Right ventricle myocardium superior (tissue), 1 donor: ENCODE measurements around the gene CCBE1. TPM values are rescaled to one million over a fixed set of nuclear protein-coding genes. Genes with fewer than 3 reads are reported as not detected.
A peak's percentile ranks its signal among the peaks of the same experiment; 100 is the strongest.

Source experiments
- ATAC-seq: fragments of 200-7000 bp; cut with Tn5 transposase; one replicate; pipeline ENCODE4 v1.9.1; 2020; ENCODE audit warnings: mild to moderate bottlenecking; ENCODE audit not compliant: poor library complexity
- DNase-seq: peaks from one replicate; pipeline ENCODE4 v3.0.0-alpha.2; 2020
- intact Hi-C: fragments of 100-400 bp; cut with DNase I; formaldehyde crosslinking; loops from one replicate; pipeline ENCODE4 v1.11.2; 2022
- total RNA-seq: library from RNA; stranded (reverse); fragmentation: NEBNext Ultra II Directional; extraction: Animal tissue kit (Norgen Biotek cat#: 25700); gene quantifications from one replicate; pipeline ENCODE4 v1.2.1, GENCODE V29; 2021
- donor health status: DM: no; HTN: yes; CAD: no; lungs with severe emphysema.

Gene CCBE1
- total RNA-seq, 1 donor from 2014 or later, result 3.9 TPM

DNA sequence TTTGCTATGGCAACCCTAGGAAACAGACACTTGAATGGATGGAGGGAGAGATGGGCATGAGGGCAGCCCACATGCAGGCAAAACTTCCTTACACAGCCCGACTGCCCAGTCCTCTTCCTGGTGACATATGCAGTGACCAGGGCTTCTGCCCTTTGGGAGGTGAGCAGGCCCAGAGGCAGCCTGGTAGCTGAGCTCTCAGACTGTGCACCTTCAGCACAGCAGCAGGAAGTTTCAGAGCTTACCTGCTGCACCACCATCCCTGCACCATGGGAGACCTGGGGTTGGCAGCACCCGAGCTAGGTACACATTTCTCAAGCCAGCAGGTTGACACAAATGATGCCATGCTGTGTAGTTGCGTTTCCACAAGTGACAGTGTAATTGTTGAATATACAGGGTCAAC, 240.6 kb downstream of the CCBE1 start:
- no peak for ATAC-seq
- intact Hi-C loops, result loop anchor here (5.0 kb wide), 1 partner anchor 366 kb away; no protein-coding TSS in a partner anchor
- no peak for DNase-seq

DNA sequence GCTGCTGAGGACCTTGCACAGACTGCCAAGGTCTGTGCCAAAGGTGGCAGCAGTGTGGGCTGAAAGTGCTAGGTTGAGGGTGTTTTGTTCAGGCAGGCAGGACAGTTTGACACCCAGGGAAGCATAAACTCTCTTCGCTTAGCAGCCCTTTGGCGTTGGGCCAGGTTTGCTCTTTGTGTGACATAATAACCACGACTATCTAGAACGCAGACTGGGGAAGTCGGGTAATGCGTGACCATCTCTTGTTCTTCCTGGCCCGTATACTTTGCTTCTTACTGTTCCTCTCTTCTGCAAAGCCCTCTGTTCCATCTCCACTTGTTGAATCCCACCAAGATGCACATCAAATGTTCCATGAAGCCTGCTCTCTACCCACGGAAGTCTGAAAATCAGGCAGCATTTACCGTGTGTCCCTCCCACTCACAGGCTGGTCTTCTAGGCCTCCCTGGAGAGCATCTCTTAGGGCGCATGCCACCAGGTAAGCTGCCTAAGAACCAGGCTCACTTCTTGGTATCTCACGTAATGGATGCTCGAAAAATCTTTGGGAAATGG, 241.4 kb downstream of the CCBE1 start:
- intact Hi-C loops, result loop anchor here (5.0 kb wide), 1 partner anchor 366 kb away; no protein-coding TSS in a partner anchor
- DNase-seq (peak; percentile 49), ATAC-seq (peak; percentile 30)

DNA sequence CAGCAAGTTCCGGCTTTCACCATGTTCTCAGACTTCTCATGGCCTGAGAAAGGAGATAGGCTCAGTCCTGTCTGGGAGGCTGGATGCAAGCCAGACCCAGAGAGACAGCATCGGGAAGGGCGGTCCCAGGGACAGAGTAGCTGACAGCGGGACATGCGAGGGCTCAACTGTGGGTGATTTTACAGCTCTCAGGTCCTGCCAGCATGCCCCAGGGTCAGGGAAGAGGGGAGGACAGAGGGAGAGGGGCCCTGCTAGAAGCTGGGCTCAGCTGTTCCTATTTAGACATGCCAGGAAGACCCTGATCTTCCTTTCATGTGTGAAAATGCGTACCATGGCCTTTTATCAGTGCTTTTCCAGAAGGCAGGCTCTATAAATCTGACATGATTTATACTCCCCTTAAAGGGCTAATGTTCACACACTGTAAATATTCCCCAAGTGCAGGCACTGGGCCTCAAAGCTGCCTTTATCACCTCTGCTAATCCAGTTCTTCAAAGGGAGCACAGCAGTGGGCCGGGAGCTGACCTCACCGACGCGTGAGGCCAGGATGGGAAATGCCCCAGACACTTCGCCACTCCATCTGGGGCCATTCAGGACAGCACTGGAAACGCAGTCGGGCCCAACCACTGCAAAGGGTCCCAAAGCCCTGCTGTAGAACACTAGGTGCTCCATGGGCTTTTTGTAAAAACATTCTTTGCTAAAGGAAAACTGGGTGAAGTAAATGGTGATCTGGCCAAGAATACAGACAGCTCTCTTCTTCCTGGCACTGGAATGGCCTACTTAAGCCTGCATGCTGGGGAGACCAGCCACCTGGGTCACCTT, 242.1 kb downstream of the CCBE1 start:
- DNase-seq (peak; percentile 61), ATAC-seq (peak; percentile 86)
- intact Hi-C loops, result loop anchor here (5.0 kb wide), 1 partner anchor 367 kb away; no protein-coding TSS in a partner anchor

DNA sequence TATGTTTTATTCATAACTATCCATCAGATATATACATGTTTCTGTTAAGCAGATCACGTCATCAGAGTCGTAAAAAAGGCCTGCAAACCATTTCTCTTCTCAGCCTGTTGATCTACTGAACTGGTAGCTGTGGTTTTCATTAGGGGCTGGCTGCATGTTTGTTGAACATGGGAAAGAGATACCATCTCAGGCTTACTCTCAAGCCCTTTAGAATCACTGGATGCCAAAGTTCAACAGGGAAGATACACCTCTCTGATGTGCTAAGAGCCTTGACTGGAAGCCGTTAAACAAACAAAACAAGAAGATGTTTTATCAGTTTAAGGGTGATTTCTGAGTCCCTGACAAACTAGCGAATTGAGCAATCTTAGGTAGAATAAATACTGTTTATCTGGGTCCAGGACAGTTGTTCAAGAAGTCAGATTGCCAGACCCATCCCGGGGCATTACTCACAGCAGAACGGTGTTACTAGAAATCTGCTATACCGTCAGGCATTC, 243.7 kb downstream of the CCBE1 start:
- ATAC-seq (no peak), DNase-seq (no peak)
- intact Hi-C loops, result no loop called here

DNA sequence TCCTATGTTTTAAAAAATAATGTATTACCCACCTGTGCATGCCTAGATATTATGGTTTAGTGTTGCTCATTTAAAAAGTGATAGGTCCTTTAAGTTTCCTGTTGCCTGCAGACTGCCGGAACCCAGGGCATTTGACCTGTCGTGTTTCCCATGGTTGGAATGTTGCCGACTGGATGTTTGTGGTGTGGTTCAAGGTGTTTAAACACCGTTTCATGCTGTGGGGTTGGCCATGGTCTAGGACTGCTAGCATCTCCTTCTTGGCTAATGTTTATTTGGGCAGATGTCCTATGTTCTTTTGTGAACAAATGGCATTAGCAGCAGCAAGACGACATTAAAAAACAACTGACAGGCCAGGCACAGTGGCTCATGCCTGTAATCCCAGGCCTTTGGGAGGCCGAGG, 245.3 kb downstream of the CCBE1 start:
- ATAC-seq (no peak), DNase-seq (no peak)
- intact Hi-C loops, result no loop called here

DNA sequence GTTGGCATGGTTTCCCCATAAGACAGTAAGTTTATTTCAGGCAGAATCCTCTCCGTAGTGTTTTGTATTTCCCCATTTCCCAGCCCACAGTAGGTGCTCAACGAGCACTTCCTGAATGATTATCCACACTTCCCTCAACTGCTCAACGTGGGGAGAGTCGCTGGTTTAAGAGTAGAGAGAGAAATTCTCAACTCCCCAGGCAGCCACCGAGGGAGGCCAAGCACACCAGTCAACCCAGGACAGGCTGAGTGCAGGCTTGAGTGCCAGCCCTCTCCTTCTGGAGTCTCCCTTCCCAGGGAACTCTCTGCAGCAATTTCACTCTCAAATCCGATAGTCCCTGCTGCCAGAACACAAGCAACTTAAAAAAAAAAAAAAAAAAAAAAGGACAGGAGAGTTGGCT, 246.2 kb downstream of the CCBE1 start:
- intact Hi-C loops, result no loop called here
- ATAC-seq (no peak), DNase-seq (no peak)

DNA sequence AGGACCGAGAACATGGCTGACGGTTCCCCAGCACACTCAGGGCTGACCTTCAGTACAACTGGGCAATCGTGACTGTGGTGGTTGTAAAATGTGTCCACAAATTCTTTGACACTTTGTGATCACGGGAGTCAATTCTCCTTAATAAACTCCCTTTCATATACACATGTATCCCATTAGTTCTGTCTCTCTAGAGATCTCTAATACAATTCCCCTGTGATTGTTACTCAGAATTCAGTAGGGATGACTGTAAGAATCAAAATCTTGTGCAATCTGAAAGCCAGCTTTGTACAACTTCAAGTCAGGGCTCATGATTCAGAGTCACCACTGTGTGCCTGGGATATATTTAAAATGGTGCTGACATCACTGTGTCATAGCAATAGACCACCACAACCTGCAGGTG, 248.7 kb downstream of the CCBE1 start:
- intact Hi-C loops, result no loop called here
- ATAC-seq (no peak), DNase-seq (no peak)

DNA sequence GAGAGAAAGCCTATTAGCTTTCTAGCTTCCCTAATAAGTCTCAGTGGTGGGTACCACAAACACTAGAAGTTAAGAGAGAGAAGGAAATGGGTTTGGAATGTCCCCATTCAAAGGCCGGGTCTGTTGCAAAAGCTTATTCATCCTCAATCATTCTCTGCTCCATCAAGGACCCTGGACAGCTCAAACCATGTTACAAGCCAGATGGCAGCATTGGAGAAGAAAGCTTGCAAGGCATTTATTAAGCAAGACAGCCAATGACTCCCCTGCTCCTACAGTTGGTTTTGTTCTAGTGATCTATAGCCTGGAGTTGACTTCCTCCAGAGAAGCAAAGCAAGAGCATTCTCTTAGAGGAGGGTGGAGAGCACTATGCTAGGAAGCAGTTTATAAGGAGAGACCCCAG, 251.2 kb downstream of the CCBE1 start:
- no peak for DNase-seq
- intact Hi-C loops, result no loop called here
- no peak for ATAC-seq

DNA sequence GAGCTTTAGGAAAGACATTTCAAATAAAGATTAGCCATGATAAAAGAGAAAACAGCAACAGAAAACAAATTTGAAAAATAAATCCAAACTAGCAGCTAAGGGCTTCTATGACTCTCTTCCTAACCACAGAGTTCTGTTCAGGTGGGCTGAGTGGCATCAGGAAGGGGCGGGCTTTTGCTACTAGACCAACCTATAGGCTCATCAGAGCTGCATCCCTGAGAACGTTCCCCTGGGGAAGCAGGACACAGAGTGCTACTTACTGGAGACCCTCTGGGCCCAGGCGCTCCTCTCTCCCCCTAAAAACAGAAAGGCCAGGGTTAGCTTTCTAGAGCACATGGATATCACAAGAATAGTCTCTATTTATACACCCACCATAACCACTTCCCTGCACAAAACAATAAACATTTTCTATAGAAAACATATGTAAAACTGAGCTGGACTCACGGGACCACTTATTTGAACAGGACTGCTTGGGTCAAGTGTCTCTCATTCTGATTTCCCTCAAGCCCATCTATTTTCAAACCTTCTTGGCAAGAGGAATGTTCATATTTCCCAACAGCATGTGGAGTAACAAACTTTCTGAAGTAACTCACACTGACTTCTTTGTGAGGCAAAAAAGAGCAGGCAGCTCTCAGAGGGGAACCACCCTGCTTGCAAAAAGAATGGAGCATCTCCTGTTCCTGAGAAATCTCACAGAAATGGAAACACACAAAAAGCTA, 259.2 kb downstream of the CCBE1 start:
- intact Hi-C loops, result no loop called here
- DNase-seq (no peak), ATAC-seq (no peak)

DNA sequence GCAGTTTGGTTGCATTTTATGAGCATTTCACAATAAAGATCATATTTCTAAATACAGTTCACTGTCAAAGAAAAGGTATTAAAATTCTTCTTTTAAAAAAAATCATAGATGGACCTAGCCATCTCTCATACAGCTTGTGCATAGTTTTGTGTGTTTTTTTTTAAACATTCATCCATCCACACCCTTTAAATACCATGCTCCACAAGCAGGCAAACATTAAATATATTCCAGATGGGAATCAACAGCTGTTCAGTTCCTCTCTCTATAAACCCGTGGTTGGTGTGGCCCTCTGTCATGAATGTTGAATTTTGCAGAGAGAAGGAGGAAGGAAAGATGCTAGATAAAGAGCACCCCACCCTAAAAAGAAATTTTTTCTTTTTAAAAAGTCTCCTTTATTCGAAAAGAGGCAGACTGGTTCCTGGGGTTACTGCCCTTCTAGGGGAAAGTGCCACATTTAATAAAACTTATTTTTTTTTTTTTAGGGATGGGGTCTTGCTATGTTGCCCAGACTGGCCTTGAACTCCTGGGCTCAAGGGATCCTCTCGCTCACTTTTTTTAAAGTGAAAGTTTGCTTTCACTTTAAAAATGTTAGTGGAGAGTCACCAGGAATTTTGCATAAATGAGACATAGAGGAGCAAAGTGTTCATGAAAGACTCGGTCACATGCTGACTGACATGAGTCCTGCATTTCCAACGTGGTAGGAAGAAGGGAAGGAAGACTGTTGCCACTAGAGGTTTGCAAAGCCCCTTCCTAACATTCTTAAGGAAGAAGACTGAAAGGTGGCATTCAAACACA, 264.2 kb downstream of the CCBE1 start:
- DNase-seq, result no peak
- intact Hi-C loops, result no loop called here
- no peak for ATAC-seq

DNA sequence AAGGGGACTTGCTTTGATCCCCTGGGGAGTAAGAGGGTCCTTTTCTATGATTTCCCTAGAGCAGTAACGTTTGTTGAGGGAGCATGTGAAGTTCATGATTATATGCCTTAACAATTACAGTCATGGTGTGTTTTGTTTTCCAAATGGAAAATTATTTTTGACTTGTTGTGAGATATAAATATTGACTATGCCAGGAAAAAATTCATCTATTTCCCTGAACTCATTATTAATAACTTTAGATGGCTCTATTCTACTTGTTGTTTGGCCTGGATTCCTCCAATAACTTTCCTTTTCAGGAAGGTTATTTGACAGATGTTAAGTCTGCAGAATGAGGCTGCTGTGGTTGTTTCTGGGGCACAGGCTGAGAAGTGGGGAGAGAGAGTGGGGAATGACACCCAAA, 266.1 kb downstream of the CCBE1 start:
- no peak for DNase-seq
- ATAC-seq, result no peak
- intact Hi-C loops, result no loop called here

DNA sequence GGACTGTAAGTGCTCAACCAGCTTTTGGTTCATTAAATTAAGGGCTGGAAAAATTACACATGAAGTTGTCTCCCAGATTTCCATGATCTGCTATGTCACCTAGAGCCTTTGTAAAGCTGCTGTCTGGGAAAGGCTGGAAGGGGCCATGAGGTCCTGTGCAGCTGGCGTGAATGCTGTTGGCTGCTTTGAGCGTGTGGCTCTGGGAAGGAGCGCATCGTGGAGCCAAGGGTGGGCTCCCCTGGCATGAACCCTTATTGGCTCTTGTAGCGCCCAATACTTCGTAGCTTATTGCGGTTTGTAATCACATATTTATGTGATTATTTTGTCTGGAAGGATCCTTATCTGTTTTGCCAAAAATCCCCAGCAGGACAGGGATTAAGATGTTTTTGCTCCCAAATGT, 267.6 kb downstream of the CCBE1 start:
- DNase-seq (no peak), ATAC-seq (no peak)
- intact Hi-C loops, result no loop called here

DNA sequence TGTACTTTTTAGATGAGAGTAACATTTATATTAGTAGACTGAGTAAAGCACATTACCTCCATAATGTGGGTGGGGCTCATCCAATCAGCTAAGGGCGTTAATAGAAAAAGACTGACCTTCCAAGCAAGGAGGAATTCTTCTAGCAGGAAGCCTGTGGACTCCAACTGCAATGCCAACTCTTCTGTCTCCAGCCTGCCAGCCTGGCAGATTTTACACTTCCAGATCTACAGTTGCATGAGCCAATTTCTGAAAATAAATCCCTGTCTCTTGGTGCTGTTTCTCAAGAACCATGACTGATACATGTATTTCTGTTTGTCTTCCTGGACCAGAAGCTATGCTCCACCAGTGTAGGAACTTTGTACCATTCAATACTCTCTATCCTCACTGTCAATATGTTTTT, 269.2 kb downstream of the CCBE1 start:
- intact Hi-C loops, result no loop called here
- ATAC-seq, result peak; percentile 79

DNA sequence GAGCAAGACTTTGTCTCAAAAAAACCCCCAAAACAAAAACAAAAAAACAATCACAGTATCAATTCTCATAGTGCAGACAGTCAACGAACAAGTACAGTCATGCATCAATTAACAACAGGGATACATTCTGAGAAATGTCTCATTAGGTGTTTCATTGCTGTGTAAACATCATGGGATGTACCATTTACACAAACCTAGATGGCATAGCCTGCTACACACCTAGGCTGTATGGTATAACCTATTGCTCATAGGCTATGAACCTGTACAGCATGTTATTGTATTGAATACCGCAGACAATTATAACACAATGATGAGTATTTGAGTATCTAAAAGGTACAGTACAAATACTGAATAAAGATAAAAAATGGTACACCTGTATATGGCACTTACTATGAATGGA, 270.4 kb downstream of the CCBE1 start:
- intact Hi-C loops, result no loop called here
- ATAC-seq (no peak), DNase-seq (no peak)

More for the DNA sequence above, 269.2 kb downstream of the CCBE1 start:
- DNase-seq, result no peak

DNA sequence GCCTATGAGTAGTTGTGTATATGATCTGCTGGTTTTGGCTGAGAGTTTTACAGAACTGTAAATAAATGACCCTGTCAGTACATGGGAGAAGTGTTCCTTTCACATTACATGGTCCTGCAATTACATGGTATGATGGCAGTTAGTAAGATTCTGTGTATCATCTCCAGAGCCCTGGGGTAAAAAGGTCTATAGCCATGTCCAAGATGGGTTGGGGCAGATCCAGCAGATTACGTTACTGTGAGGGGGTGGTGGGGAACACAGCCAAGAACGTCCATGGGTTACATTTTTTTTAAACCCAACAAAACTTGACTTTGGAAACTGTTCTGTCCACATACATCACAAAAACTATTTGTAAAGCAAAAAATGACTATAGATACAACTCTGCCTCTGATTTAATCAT, 274.0 kb downstream of the CCBE1 start:
- intact Hi-C loops, result no loop called here
- ATAC-seq (no peak), DNase-seq (no peak)

DNA sequence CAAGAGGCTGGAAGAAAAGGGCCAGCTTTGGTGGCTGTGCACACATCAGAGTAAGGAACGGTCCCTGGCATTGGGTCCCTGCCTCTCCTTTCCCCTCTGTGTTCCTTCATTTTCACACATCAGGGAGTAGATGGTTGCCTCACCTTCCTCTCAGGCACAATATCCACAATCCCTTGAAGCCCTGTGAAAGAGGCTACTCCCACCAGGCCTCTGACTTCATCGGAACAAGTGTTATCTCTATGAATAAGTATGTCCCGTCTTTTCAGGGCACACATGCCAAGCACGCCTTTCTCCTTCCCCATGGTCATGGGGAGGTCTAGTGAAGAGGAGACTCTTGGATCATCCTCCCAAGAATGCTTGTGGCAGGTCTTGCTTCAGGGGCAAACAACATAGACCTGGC, 277.0 kb downstream of the CCBE1 start:
- DNase-seq (no peak), ATAC-seq (peak; percentile 33)
- intact Hi-C loops, result no loop called here

DNA sequence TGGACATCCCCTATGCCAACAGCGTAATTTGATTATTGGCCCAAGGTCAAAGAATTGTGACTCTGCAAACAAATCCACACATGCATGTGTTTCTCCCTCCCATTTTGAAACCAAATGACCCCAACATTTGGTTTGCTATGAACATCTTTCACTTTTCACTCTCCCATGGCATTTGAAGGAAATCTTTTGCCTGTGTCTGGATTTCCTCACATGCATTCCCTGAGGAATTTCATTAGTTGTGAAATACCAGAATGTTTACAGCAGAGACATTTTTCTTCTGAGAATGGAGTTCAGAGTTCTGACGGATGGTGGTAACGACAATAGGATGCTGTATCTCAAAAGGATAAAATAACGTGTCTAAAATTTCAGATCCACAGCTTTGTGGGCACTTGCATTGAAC, 277.8 kb downstream of the CCBE1 start:
- ATAC-seq (peak; percentile 74), DNase-seq (no peak)
- intact Hi-C loops, result no loop called here

DNA sequence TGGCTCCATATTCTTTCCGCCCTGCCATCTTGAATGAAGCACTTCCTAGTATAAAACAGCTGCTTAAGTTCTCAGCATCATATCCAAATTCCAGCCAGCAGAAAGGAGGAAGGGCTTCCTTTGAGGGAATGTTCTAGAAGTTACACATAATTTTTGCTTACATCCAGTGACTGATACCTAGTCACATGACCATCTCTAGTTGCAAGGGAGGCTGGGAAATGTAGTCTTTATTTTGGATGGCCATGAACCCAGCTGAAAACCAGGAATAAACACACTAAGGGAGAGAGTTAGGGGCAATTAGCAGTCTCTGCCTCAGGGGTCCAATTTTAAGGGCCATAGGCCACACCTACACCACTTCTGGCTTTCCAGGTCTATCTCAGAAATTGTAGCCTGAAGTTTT, 280.4 kb downstream of the CCBE1 start:
- DNase-seq (no peak), ATAC-seq (no peak)
- intact Hi-C loops, result no loop called here

DNA sequence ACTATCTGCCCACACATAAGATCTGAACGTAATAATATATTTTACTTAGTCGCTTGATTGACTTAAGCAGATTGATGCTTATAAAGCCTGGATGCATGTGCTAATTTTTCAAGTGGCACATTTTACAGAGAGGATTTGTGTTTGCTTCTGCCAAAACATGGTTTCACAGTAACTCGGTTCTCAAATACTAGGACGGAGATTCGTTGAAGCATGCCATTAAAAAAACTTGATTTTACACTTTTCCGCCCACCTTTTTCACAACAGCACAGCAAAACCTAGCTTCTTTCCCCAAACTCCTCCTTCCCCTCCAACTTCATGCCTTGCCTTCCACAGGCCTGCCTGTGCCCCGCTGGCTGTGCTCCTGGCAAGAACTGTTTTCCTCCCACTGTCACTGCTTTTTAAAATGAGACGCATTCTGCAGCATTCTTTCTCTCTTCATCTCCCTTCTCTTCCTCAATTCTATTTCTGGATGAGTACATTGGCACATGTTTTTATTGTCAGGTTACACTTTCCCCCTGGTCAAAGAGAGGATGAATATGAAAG, 283.0 kb downstream of the CCBE1 start:
- intact Hi-C loops, result no loop called here
- no peak for DNase-seq
- no peak for ATAC-seq
